Measurements from ENCODE around the gene TTC23.

- TF ChIP-seq CTCF (IDR thresholded peaks at IDR 0.05; ENCODE audit: low read length): no peak
- TF ChIP-seq EZH2phosphoT487 (IDR thresholded peaks at IDR 0.05; ENCODE audit: low read length): no peak
- TF ChIP-seq EZH2 (optimal IDR thresholded peaks at IDR 0.05; ENCODE audit: low read depth, low read length): no peak
These were observed 114.2 kb downstream of the TTC23 start for GRCh38 chr15:99135194-99135593.

All from MM.1S (cell line).